Measurements from ENCODE around the gene SCYGR8.
"Not testable (repeated sequence)": the region's sequence is repeated elsewhere in the genome, so short reads cannot be mapped to it uniquely, and the experiment has no call there.

Gene SCYGR8, protein sequence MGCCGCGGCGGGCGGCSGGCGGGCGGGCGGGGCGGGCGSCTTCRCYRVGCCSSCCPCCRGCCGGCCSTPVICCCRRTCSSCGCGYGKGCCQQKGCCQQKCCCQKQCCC

DNA sequence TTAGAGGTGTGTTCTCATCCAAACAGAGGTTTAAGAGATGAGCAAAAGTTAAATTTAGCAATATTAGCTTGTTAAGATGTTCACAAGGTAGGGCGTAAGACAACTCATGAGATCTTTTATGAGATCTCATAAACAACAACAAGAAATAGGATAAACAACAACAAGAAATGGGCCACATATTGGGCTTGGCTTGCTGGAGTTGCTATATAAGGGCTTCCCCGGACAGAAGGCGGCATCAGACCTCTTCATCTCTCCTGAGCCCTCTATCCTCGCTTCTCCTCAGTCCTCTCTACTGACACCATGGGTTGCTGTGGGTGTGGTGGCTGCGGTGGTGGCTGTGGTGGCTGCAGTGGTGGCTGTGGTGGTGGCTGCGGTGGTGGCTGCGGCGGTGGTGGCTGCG lies at the start of gene SCYGR8:
TSS of gene SCYGR8 (plus strand) at position 301 of the 400 bp plus-strand sequence. CDS start at position 301, 0 bp downstream.
- no peak for DNase-seq (ENCODE audit: low read depth)

DNA sequence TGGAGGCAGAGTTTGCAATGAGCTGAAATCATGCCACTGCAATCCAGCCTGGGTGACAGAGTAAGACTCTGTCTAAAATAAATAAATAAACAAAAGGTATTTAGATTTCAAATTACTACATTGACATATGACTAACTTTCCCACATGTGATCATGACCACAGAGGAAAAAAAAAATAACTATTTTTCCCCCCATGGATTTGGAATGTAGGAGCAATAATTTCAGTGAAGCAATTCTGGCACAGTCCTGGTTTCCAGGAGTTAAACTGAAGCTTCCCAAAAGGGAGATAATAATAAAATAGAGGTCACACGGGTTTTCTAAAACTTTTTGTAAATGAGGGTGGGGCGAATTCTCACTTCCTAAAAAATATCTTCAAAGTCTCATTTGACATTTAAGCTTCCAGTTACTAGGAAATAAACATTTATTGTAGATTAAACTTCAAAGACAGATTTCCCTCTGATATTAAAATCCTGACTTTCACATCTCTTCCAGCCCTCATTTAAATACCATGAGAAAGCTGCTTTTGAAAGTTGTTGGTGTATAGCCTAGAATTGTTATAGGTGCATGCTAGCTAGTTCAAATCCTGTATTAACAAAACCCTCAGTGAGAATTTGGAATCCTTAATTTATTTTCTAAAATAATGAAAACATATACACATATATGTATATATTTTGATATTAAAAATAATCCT lies 48.6 kb upstream of the SCYGR8 start:
- no peak for DNase-seq (ENCODE audit: low read depth)

DNA sequence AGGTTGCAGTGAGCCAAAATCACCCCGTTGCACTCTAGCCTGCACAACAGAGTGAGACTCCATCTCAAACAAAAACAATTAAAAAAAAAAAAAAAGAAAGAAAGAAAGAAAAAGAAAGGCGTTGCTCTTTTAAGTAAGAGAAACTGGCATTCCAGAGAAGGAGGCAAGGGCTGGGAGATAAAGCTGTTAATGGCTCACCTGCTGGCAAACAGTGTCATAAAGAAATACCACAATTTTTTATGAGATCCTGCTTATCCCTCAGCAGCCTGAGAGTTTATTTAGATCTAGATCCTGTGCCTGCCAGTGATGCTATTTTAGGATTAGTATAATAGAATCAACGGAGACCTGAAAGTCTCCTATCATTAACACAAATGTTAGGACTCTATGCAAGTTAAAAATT lies 44.1 kb upstream of the SCYGR8 start:
- DNase-seq (ENCODE audit: low read depth), result no peak

DNA sequence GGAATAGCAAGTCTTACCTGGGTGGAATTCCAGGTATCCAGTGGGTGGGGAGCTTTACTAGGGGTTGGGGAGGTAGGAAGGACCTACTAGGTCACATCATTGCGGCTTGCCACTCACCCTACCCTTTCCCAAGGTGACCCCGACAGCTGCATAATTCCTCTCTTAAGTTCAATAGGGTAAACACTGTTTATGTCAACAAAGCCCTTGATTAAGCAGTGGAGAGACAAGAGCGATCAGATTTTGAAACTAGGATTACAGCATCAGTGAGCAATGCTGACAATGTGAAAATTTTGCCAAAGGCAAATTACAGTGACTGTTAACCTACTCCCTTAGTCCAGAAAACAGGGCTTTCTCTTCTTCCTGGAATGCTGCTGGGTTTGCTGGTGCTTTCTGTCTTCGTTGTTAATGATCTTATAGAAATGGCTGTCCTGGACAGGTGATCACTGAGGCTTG lies 42.4 kb upstream of the SCYGR8 start:
- DNase-seq (ENCODE audit: low read depth), result no peak

DNA sequence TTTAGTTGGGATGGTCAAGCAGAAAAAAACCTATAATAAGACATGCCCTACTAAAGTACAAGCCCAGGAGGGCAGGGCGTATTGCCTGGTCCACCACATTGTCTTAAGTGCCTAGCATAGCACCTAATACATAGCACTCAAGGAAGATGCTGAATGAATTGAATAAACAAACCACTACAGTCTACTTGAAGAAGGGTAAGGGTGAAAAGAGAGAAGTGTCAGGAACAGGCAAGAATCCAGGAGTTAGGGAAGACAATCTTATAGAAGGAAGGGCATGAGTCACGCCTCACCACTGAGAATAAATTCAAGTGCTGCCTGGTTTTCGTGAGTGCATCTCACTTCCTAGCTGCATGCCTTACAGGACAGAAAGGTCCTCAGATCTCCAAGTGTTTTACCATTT lies 41.7 kb upstream of the SCYGR8 start:
- no peak for DNase-seq (ENCODE audit: low read depth)

DNA sequence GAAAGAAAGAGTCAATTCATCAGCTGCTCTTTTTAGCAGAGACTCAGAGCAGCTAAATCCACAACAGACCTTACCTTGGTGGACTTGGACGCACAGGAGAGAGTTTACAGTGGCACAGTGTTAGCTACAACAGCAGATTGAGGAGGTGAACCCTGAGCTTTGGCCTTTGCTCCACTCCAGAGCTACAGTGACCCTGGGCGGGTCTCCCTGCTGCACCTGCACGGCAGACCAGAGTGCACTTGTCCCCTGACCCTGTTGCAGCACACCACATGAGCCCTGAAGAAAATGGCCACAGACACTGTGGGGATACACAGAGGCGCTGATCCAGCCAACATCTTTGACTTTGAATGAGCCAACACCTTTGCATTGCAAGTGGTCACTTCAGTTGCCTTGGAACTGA lies 38.8 kb upstream of the SCYGR8 start:
- no peak for DNase-seq (ENCODE audit: low read depth)

DNA sequence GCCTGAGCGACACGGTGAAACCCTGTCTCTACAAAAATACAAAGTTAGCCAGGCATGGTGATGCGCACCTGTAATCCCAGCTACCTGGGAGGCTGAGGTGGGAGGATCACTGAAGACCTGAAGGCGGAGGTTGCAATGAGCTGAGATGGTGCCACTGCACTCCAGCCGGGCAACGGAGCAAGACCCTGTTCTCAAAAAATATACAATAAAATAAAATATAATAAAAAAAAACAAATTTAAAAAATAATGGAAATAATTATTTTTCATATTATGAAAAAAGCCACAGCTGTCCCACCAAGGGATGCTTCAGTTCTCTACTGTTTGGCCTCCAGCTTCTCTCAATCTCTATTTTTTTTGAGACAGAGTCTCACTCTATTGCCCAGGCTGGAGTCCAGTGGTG lies 38.3 kb upstream of the SCYGR8 start:
- no peak for DNase-seq (ENCODE audit: low read depth)

DNA sequence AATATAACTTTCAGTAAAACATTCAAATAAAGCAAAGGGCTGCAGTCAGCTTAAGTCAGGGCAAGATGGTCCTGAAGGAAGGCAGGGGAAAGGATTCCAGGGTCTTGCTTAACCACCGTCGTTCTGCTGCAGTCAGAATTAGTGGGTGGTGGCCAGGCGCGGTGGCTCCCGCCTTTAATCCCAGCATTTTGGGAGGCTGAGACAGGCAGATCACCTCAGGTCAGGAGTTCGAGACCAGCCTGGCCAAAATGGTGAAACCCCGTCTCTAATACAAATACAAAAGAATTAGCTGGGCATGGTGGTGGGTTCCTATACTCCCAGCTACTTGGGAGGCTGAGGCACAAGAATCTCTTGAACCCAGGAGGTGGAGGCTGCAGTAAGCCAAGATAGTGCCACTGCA lies 34.7 kb upstream of the SCYGR8 start:
- DNase-seq (ENCODE audit: low read depth), result no peak

DNA sequence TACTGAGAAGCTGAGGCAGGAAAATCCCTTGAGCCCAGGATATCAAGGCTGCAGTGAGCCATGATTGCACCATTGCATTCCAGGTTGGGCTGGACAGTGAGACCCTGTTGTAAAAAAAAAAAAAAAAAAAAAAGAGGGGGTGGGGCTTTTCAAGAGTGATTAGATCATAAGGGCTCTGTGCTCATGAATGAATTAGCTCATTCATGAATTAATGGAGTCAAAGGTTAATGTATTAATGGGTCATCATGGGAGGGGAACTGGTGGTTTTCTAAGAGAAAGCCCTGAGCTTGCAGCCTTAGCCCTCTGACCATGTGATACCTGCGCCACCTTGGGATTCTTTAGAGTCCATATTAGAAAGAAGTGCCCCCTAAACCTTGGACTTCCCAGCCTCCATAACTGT lies 32.4 kb upstream of the SCYGR8 start:
- no peak for DNase-seq (ENCODE audit: low read depth)

DNA sequence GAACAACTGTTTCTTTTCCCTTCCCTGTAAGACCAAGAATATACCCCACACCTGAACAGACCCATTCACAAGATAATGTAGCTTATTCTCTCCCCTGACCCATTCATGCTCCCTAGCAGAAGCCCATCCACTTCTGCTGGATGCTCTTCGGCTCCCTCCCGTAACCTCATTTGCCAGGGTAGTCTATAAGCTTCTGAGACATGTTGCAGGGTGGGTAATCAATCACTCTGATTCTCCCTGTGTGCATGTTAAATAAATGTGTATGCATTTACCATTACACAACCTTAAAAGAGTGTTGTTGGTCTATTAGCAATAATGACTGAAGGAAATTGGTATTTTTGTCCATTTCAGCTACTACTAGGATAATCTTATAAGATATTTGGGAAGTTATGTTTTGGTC lies 29.2 kb upstream of the SCYGR8 start:
- DNase-seq (ENCODE audit: low read depth), result no peak

DNA sequence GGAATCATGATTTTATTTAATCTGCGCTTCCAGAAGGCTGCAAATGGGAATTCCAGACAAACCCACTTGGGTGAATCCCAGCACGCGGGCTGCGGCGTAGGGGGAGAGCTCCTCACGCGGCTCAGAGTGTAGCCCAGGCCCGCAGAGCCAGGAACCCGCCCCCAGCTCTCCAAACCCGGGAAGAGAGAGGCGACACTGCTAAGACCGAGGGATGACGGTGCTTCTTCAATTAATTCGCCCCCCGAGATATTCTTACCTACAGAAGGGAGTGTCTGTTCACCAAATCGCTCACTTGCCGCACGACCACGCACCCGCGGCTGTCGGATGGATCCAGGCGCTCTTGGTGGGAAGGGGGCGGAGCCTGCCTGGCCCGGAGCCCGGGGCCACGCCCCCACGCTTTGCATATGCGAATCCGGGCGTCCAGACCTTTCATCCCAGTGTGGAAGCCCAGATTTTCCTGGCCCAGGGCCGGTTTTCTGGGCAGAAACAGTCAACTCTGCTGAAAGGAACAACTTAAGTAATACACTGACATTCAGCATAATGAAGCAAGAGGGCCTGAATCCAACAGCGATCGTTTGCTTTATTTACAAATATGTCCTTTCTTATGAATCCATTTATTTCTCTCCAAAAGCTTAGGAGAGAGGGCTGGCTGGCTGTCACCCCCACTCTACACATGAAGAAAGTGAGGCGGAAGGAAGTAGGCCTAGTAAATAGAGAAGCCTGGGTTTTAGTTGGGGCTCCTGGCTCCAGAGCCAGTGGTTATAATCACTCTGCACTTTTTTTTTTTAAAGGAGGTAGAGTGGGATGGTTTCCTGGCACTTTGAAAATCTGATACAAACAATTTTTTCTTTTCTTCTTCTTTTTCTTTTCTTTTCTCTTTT lies 27.8 kb upstream of the SCYGR8 start, which contains the start of gene SLC19A3:
TSS of gene SLC19A3 (minus strand) at position 342 of the 881 bp plus-strand sequence. CDS start 15,710 bp downstream, outside the sequence.
- no peak for DNase-seq (ENCODE audit: low read depth)

DNA sequence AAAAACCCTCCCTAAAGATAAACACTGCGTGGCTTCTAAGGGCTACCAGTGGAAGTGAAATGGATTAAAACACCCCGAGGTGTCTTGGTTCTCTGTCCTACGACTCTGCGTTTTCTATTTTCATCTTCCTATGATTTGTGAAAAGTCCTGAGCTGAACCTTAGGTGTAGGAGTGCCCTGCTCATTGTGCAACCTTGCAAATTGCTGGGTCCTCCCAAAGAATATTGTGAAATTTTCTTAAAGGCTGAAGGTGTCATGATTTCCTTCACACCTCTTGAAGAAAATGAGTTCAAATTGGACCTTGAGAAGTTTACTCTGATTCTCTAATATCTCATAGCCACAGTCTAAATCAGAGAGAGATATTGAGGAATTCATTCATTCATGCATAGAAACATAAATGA lies 26.1 kb upstream of the SCYGR8 start:
- no peak for DNase-seq (ENCODE audit: low read depth)

DNA sequence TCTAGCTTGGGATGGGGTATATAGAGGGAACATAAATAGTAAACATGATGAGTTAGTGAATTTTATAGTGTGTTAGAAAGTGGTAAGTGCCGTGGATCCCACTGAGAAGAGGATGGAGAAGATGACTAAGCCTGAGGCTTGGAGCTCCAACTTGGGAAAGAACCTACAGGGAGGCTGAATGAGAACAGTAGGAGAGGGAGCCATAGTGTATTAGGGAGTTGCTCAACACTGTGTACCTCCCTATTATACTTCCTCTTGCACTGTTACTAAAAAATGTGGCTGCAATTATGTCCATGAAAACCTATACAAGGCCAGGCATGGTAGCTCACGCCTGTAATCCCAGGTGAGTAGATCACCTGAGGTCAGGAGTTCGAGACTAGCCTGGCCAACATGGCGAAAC lies 25.0 kb upstream of the SCYGR8 start:
- DNase-seq (ENCODE audit: low read depth), result no peak

DNA sequence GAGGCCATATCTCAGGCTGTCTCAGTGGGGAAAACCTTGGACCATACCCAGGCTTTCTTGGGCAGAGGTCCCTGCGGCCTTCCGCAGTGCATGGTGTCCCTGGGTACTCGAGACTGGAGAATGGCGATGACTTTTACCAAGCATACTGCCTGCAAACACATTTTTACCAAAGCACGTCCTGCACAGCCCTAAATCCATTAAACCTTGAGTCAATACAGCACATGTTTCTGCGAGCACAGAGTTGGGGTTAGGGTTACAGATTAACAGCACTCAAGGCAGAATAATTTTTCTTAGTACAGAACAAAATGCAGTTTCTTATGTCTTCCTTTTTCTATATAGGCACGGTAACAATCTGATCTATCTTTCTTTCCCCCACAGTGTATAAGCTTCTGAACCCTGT lies 22.9 kb upstream of the SCYGR8 start:
- not testable (repeated sequence) for DNase-seq (ENCODE audit: low read depth)

DNA sequence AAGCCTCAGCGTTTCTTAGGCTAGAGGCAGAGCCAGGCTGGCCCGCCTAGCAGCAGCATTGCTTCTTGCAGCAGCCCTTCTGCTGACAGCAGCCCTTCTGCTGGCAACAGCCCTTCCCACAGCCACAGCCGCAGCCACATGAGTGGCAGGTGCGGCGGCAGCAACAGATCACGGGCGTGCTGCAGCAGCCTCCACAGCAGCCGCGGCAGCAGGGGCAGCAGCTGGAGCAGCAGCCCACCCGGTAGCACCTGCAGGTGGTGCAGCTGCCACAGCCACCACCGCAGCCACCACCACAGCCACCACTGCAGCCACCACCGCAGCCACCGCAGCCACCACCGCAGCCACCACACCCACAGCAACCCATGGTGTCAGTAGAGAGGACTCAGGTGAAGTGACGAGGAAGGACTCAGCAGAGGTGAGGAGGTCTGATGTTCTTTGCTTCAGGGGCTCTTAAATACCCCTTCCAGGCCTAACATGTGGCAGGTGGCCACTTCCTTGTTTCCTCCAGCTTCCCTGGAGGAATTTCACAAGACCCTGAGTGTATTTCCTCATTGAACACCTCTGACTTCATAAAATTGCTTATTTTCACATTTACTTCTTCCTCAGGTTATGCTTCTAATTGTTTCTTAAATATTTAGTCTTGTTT lies 21.2 kb upstream of the SCYGR8 start, which contains the start of gene SCYGR6:
TSS of gene SCYGR6 (minus strand) at position 364 of the 646 bp plus-strand sequence. CDS start at position 364, 0 bp downstream.
- no peak for DNase-seq (ENCODE audit: low read depth)

DNA sequence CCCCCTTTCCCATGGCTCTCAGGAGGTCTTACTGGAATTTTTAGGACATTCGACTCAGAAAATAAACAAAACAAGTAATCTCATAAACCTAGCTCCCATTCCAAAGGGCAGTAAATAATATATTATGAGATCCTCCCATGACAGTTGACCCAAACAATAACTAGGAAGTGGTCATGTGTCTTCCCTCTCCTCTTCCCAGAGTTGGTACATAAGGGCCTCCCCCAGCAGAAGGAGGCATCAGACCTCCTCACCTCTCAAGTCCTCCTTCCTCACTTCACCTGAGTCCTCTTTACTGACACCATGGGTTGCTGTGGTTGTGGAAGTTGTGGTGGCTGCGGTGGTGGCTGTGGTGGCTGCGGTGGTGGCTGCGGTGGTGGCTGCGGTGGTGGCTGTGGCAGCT lies 17.7 kb upstream of the SCYGR8 start, which contains the start of gene SCYGR7:
TSS of gene SCYGR7 (plus strand) at position 301 of the 400 bp plus-strand sequence. CDS start at position 301, 0 bp downstream.
- DNase-seq (ENCODE audit: low read depth), result no peak

DNA sequence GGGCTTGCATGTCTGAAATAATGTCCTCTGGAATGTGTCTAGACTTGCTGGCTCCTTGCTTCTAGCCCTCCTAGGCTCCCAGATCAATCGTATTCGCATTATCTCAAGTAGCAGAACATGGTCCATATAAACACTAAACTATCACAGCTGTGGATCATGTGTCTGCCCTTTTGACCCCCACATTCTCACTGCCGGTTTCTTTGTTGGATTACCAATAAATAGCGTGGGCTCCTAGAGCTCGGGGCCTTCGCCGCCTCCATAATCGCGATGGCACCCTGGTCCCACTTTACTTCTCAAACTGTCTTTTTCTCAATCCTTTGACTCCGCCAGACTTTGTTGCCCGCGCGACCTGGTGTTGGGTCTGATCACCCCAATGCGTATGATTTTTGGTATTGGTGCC lies 6.3 kb upstream of the SCYGR8 start:
- DNase-seq (ENCODE audit: low read depth), result no peak

DNA sequence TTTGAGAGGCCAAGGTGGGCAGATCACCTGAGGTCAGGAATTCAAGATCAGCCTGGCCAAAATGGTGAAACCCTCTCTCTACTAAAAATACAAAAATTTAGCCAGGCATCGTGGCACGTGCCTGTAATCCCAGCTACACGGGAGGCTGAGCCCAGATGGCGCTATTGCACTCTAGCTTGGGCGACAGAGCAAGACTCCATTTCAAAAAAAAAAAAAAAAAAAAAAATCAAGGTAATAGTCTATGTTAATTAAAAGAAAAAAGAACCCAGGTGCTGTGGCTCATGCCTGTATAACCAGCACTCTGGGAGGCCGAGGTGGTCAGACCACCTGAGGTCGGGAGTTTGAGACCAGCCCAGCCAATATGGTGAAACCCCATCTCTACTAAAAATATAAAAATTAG lies 5.0 kb upstream of the SCYGR8 start:
- DNase-seq (ENCODE audit: low read depth), result not testable (repeated sequence)

DNA sequence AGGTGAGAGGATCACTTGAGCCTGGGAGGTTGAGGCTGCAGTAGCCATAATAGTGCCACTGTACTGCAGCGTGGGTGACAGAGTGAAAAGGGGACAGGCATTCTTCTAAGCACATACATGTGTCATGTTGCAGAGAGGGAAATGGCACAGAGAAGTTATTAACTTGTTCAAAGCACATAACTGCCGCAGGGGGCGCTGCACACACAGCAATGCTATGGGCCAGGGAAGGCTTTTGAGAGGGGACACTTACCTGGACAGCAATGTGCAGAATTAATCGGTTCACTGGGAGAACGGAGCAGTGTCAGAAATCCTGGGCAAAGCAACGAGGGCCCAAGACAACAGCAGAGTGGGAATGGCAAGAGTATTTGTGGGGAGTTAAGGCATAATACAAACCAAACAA lies 2.4 kb downstream of the SCYGR8 start:
- DNase-seq (ENCODE audit: low read depth), result no peak

DNA sequence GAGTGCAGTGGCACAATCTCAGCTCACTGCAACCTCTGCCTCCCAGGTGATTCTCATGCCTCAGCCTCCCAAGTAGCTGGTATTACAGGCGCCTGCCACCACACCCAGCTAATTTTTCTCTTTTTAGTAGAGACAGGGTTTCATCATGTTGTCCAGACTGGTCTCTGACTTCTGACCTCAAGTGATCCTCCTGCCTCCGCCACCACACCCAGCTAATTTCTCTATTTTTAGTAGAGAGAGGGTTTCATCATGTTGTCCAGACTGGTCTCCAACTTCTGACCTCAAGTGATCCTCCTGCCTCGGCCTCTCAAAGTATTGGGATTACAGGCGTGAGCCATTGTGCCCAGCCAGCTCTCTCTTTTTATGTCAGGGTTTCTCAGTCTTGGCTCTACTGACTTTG lies 10.6 kb downstream of the SCYGR8 start:
- DNase-seq (ENCODE audit: low read depth), result not testable (repeated sequence)

DNA sequence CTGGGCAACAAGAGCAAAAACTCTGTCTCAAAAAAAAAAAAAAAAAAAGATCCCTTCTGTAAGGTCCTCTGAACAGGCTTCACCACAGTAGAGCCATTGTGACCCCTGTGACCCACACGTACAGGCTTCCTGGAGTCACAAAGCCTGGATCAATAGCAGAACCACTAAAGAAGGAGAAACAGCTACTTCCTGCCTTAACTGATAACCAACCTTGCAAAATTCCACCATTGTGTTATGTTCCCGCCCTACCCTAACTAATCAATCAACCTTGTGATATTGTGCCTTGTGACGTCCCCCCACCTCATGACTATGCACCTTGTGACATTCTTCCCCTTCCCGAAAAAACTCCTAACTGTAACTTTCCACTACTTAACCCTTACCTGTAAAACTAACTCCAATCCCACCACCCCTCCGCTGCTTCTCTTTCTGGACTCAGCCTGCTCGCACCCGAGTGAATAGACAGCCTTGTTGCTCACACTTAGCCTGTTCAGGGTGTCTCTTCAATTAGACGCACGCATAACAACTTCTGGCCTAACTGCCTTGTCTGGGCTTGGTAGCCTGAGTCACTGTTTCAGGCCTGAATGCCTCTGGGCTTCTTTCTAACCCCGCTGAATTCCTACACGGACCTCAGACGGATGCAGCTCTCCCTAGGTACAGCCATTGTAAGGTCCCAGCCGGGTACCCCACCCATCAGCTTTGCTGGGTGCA lies 13.9 kb downstream of the SCYGR8 start:
- no peak for DNase-seq (ENCODE audit: low read depth)
